C4-2B (cell line): ENCODE data around the gene KCNAB1.

ENCODE experiments used
- ZFX ChIP-seq: fragments of 450-650 bp; IDR thresholded peaks from 2 replicates; pipeline ENCODE4 v1.6.1; 2017
- TF ChIP-seq, protein P1 (sequence below): fragments of 450-650 bp; conservative IDR thresholded peaks from 2 replicates; pipeline ENCODE4 v1.5.1; 2017; ENCODE audit warnings: mild to moderate bottlenecking

DNA sequence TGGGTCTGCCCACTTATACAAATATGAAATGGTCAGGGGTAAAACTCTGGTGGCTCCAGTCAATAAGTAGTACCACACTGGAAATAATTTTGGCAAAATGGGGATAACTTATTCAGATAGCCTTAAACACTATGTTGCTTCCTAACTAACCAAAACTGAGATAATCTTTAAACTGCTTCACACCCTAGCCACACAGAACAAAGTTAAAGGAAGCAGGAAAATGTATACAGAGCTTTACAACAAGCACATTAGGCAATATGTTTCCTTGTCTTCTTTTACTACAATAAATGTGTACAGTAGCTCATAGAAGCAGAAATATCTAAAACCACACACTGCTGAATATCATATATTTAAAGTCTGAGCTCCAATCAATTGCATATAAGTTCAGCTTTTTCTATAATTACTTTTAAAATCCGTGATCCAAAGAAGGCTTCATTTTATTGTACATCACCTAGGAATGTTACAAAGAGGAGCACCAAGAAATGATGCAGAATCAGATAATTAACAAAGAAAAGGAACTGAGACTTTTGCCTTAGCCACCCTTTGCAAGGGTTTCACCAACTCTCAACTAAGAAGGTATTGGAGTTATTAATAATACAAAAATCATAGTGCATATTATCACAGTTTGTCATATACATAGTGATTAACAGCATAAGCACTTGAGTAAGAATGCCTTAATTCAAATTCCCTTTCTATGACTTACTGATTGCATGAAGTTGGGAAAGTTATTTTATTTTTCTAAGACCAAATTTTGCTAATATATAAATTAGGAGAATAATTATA, 443.7 kb downstream of the KCNAB1 start:
- TF ChIP-seq, protein P1, sequence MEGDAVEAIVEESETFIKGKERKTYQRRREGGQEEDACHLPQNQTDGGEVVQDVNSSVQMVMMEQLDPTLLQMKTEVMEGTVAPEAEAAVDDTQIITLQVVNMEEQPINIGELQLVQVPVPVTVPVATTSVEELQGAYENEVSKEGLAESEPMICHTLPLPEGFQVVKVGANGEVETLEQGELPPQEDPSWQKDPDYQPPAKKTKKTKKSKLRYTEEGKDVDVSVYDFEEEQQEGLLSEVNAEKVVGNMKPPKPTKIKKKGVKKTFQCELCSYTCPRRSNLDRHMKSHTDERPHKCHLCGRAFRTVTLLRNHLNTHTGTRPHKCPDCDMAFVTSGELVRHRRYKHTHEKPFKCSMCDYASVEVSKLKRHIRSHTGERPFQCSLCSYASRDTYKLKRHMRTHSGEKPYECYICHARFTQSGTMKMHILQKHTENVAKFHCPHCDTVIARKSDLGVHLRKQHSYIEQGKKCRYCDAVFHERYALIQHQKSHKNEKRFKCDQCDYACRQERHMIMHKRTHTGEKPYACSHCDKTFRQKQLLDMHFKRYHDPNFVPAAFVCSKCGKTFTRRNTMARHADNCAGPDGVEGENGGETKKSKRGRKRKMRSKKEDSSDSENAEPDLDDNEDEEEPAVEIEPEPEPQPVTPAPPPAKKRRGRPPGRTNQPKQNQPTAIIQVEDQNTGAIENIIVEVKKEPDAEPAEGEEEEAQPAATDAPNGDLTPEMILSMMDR: no peak
- TF ChIP-seq ZFX: no peak
